GM19328 (cell line): ENCODE measurements around the gene TRIM39.
"Not testable (repeated sequence)": the region's sequence is repeated elsewhere in the genome, so short reads cannot be mapped to it uniquely, and the experiment has no call there.

Experiments
- ATAC-seq: cut with Tn5 transposase; IDR thresholded peaks from one replicate; pipeline ENCODE4 v1.9.1; 2021; ENCODE audit warnings: mild to moderate bottlenecking, moderate library complexity; ENCODE audit not compliant: unreplicated experiment

Gene TRIM39

DNA sequence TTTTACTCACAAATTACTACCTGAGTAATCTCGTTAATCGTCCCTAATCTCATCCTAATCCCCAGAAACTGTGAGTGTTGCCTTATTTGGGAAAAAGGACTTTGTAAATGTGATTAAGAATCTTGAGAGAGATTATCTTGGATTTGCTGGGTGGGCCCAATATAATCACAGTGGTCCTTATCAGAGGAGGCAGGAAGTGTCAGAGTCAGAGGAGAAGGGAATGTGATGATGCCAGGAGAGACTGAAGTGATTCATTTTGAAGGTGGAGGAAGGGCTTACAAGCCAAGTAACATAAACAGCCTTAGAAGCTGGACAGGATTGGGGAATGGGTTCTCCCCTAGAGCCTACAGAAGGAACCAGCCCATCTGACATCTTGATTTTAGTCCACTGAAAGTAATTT, 34.9 kb downstream of the TRIM39 start:
- ATAC-seq: no peak

DNA sequence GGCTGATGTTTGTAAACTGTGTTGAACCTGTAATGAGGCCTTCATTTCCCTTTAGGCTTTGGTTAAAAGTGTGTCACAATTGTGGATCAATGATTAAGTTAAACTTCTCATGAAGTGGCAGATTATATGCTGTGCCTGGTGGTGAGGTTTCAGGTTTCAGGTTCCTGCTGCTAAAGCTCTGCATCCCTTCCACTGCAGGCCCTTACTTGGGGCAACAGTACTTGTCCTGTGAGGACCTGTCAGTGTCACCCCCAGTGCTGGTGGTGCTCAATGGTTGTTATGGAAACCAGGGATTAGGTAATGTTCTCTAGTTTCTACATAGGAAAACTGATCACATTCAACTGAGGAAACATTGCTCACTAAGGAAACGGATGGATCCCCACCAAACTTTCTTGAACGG, 36.7 kb downstream of the TRIM39 start:
- ATAC-seq: no peak

DNA sequence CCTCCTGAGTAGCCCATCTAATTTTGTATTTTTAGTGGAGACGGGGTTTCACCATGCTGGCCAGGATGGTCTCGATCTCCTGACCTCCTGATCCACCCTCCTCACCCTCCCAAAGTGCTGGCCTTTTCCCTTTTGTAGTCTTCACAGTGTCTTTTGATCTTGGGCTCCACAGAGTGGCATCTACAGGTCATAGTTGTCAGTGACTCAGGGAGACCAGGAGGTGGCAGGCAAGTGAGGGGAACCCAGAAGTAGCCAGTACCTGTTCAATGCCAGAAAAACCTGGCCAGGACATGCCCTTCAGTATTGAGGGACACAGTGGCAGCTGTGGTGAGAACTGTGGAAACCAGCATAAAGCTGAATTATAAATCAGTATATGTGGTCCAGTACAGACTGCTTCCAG, 37.9 kb downstream of the TRIM39 start:
- ATAC-seq: no peak

DNA sequence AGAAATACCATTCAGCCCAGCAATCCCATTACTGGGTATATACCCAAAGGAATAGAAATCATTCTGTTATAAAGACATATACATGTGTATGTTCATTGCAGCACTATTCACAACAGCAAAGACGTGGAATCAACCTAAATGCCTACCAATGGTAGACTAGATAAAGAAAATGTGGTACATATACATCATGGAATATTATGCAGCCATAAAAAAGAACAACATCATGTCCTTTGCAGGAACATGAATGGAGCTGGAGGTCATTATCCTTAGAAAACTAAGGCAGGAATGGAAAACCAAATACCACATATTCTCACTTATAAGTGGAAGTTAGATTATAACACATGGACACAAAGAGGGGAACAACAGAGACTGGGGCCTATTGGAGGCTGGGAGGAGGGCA, 42.6 kb downstream of the TRIM39 start:
- ATAC-seq: not testable (repeated sequence)

DNA sequence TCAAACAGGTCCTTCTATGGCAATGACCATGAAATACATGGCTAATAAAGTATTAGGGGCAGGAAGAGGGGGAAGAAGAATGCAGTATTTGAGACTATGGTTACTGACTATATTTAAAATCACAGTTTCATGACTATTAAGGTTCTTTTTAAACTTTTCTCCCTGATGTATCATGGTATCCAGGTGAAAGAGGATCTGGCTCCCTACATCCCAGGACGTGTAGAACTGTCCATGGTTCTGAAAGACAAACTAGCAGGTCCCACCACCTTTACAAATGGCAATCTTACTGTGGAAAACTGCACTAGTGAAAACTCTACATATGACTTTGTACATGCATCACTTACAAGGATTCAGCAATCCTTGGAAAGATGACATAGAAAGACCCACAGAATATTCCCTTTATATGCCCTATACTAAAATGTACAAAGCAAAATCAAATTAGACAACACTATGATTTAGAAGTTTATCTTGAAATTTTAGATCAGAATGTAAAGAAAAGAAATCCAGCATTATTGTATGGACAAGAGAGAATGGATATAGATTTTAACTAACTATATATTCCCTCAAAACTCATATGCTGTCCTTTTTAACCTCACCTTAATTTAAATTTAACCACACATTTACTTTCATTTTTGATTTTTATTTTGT, 51.7 kb downstream of the TRIM39 start:
- no peak for ATAC-seq

DNA sequence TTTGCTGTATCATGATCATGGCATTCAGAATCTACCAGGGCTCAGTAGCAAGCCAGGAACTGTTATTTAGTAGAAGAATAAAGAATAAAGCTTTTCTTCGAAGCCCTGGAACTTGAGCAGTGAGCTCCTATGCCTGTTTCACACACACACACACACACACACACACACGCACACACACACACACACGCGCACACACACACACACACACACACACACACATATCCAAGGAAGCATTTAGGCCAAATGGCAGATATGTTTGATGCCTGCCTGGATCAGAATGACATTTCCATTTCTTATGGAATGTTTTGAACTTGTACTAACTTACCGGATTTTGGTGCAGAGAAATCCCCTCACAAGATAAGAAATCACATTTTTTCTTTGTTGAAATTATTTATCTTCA, 53.7 kb downstream of the TRIM39 start:
- ATAC-seq: no peak

DNA sequence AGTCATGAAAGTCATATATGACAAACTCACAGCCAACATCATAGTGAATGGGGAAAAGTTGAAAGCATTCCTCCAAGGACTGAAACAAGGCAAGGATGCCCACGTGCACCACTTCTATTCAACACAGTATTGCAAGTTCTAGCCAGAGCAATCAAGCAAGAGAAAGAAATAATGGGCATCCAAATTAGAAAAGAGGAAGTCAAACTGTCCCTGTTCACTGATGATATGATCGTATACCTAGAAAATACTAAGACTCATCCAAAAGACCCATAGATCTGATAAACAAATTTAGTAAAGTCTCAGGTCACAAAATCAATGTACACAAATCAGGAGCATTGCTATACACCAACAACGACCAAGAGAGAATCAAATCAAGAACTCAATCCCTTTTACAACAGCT, 59.4 kb downstream of the TRIM39 start:
- no peak for ATAC-seq

DNA sequence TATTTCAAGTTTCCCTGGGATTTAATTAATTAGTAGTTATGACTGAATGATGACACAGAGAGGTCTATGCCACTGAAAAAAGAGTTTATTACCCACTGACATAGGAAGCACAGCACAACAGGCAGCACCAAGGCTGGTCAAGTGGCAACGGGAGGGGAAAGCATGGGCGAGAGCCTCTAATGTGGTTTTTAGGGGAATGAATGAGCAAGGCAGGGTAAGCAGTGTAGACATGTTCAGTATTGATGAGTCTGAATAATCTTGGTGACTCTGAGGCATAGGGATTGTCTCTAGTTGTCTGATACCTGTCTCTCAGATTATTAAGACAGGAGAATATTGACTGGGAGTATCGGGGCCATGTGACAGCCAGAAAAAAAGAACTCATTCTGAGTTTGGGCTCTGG, 64.5 kb downstream of the TRIM39 start:
- no peak for ATAC-seq
